A549 treated with Mapracorat at 1 μM for 4 hours (cell line): ENCODE data around the gene FER1L5. TPM values are rescaled to one million over a fixed set of nuclear protein-coding genes. Genes with fewer than 3 reads are reported as not detected.

Source experiments
- total RNA-seq: library from RNA; stranded (reverse); fragments of 200-300 nt; extraction: Qiagen RNA extraction; gene quantifications from 5 replicates; pipeline ENCODE4 v1.2.3, GENCODE V29; 2022

Gene FER1L5
- not detected in 5 replicates for total RNA-seq

DNA sequence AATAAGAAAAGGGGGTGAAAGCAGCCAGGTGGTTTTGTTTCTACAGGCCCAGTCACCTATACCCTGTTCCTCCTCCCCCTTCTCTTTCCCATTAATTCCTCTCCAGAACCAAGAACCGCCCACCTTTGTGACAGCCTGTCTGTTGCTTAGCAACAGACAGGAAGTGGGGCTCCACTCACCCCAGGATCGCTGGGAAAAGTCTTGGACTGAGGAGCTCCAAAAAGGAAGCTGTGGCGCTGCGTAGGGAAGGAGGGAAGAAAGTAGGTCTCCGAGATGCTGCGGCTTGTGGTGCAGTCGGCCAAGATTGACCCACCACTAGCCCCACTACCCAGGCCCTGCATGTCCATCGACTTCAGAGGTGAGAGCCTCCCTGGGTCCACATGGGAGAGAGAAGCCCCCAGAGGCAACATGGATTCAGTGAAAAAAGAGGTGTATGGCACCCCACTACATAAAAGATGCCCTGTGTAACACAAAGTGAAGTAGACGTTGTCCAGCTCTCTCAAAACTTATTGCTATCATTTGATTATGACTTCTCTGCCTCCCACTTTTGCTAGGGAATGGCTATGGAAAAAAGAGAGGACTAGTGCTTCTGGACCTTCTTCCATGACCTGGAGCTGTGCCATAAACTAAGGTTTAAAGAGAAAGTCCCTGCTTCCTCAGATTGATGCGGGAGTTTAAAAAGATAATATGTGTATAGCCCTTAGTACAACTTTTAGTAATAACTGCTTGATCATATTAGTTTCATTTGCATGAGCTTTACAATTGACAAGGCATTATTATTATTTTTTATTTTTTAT lies at the start of gene FER1L5:
Gene FER1L5, plus strand, starts transcription at position 201 of the 797 bp plus-strand sequence. Its CDS starts 73 bp downstream, at position 274.

DNA sequence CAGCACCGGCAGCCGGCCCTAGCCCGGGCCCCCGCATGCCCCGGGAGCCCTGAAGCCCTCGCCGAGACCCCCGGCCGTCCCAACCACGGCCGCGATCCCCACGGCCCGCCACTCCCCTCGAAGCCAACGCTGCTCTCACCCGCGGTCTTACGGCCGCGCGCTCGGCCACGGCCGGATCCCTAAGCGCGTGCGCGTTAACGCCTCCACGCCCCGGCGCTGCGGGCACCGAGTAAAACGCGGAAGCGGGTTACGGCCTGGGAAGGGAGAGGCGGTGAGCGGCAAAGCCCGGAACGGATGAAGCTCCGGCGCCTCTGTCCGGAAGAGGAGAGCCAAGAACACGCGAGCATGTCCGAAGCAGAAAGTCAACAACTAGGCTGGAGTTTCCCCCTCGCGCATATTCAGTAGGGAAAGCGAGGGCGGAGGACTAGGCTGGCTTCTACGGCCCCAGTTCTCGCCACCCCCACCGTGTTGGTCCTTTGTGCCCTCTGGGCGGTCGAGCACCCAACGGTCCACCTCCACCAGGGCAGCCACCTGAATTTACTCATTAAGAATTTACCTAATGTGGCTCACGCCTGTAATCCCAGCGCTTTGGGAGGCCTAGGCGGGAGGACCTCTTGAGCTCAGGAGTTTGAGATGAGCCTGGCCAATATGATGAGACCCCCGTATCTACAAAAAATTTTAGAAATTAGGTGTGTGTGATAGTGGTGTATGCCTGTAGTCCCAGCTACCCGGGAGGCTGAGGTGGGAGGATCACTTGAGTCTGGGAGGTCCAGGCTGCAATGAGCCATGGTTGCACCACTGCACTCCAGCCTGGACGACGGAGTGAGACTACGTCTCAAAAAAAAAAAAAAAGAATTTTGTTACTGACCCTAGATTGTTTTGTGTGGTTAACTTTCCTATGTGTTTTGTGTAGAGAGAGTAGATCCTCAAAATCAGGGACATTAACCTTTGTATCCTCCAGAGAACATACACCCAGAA lies 4.1 kb upstream of the FER1L5 start, which contains the start of gene KANSL3:
Gene KANSL3, minus strand, starts transcription at position 169 of the 978 bp plus-strand sequence. CDS start 1,177 bp downstream, outside the sequence.

DNA sequence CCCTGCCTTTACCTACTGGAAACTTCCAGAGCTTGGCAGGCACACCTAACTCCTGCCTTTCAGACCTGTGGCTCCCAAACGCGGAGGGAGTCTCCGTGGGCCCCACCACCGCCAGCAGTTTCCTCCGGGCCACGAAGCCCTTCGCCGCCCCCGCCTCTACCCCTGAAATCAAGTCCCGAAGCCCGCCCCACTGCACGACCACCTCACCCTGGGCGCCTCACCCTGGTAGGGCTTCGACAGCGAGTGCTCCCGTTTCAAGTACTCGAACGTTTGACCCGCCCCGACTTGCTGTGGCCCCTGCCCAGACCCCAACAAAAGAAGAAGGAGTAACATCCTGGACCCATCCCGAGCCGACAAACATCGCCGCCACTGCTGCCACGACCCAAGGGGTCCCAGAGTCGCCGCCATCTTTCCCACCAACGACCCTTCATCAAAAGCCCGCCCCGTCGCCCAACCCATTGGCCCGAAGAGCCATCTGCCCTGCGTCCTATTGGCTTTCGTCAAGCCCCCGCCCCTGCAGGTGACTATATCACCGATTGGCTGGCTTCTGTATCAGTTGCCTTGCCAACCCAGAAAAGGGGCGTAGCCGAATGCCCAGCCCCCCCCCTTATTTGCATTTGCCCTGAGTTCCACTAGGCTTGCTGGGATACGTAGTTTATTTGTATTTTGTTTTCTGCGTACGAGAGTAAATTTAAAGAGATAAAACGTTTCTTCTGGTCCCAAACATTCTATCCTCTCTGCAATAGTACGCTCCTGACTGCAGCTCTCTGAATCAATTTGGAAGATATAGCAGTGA lies 97.3 kb downstream of the FER1L5 start, which contains the start of gene LMAN2L:
Gene LMAN2L, minus strand, starts transcription at position 432 of the 796 bp plus-strand sequence. Its CDS starts 24 bp downstream, at position 408.

Other genes with a start within 250 kb of the FER1L5 start
- 0.67 to 1.0 TPM (median 0.84 TPM) in 5 replicates for gene NEURL3, start 137.4 kb upstream of the FER1L5 start, total RNA-seq
- gene ARID5A, start 106.0 kb upstream of the FER1L5 start, total RNA-seq, result 4.2 to 5.9 TPM (median 5.3 TPM) in 5 replicates
- 21.6 to 25.5 TPM (median 24.6 TPM) in 5 replicates for gene KANSL3, start 4.5 kb upstream of the FER1L5 start, total RNA-seq
- 18.2 to 21.0 TPM (median 20.2 TPM) in 5 replicates for gene LMAN2L, start 97.3 kb downstream of the FER1L5 start, total RNA-seq
- gene CNNM4, start 118.1 kb downstream of the FER1L5 start, total RNA-seq, result 9.4 to 11.8 TPM (median 11.2 TPM) in 5 replicates
- gene CNNM3, start 173.5 kb downstream of the FER1L5 start, total RNA-seq, result 8.5 to 13.0 TPM (median 11.1 TPM) in 5 replicates
- 1.3 to 2.5 TPM (median 1.9 TPM) in 5 replicates for gene ANKRD23, start 201.3 kb downstream of the FER1L5 start, total RNA-seq
- gene ANKRD39, start 215.3 kb downstream of the FER1L5 start, total RNA-seq, result 19.7 to 22.5 TPM (median 21.5 TPM) in 5 replicates
- 15.7 to 21.7 TPM (median 20.4 TPM) in 5 replicates for gene SEMA4C, start 227.3 kb downstream of the FER1L5 start, total RNA-seq